ENCODE data around the gene GNAO1. TPM values are rescaled to one million over a fixed set of nuclear protein-coding genes. Genes with fewer than 3 reads are reported as not detected.

GNAO1 gene
- total and polyA plus RNA-seq, 9 of the 15 experiments (the other 6 are each of a cell fraction or from before 2014, with no cell fraction given): 0.07 to 0.42 (median 0.08) TPM; not detected in 5

- TF ChIP-seq RREB1 (CRISPR knock-in tag; IDR thresholded peaks at IDR 0.05): no peak
Measured at GRCh38 chr16:56279132-56279531, 87.8 kb downstream of the GNAO1 start (continued).

GRCh38 chr16:56279914-56280313, 88.6 kb downstream of the GNAO1 start:
- Histone ChIP-seq H4K20me1 (replicated peaks; ENCODE audit: control insufficient read depth, insufficient read depth, low read length) (peaks cover 4% of the 10 kb centered on the region; the same call in 1 of the 2 replicates), H3K27ac (ENCODE audit: extremely low read depth, low read depth, low read length) (no peak overlapping the region), H3K9me1 (ENCODE audit: control insufficient read depth, insufficient read depth, low read length) (no peaks in the 10 kb centered on the region), H3K79me2 (ENCODE audit: control insufficient read depth, insufficient read depth, low read length) (no peaks in the 10 kb centered on the region), H3K4me3 (no peak overlapping the region), H2AFZ (ENCODE audit: low read depth, low read length) (no peak overlapping the region), H3K4me1 (replicated peaks in 1 of 2; ENCODE audit: control insufficient read depth in 2 of 2, insufficient read depth in 2 of 2, low read length in 2 of 2) (peaks cover 15 to 33% of the 10 kb centered on the region in 2 experiments), H3K36me3 (ENCODE audit: control insufficient read depth, insufficient read depth, low read length) (no peaks in the 10 kb centered on the region), H3K9me3 (replicated peaks; ENCODE audit: control insufficient read depth, insufficient read depth, low read depth, low read length) (no peaks in the 10 kb centered on the region), H3K9ac (ENCODE audit: insufficient read depth in 1 of 2, low read depth in 2 of 2, low read length in 2 of 2) (no peak overlapping the region), H3K27me3 (ENCODE audit: control insufficient read depth in 2 of 2, insufficient read depth in 2 of 2, low read length in 2 of 2) (peaks cover 0 to 4% of the 10 kb centered on the region in 2 experiments; a peak in 1 of 5 replicates), H3K4me2 (ENCODE audit: insufficient read depth, low read length) (no peak overlapping the region)
- in situ Hi-C loops (cut with MboI) (no loop called here), intact Hi-C loops (cut with micrococcal nuclease) (no loop called here)
- POLR2A ChIA-PET: interaction anchor here (1.0 kb wide), 1 partner anchor 22 kb away, joined by 3 read pairs; no protein-coding TSS in a partner anchor
- DNase-seq (ENCODE audit: extremely low read depth in 1 of 4, low spot score in 3 of 4) (no peak), ATAC-seq (no peak), FAIRE-seq (no peak)
- 75% methylated on average over 2 of the region's 2 CpGs for WGBS (ENCODE audit: insufficient coverage, low coverage, missing lambda C conversion rate)
- CTCF ChIA-PET (ENCODE audit: low intra/inter-chr PET ratio): no interaction called here
- no TSS peak for BruUV-seq (replicated peaks)
- no peak for TF ChIP-seq EP300 (IDR thresholded peaks at IDR 0.05; ENCODE audit: low read length)
- TF ChIP-seq ZC3H4 (CRISPR knock-in tag; IDR thresholded peaks at IDR 0.05; ENCODE audit: borderline replicate concordance): no peak
- TF ChIP-seq OTX1 (CRISPR knock-in tag; IDR thresholded peaks at IDR 0.05): no peak
- no peak for TF ChIP-seq ZEB2 (IDR thresholded peaks at IDR 0.05)
- TF ChIP-seq TARDBP (IDR thresholded peaks at IDR 0.05): no peak
- no peak for TF ChIP-seq ZNF77 (CRISPR knock-in tag; IDR thresholded peaks at IDR 0.05)
